Nephron progenitor cell (in vitro differentiated cells): ENCODE results near the gene TXNL1.

Source experiments
- DNase-seq: peaks from one replicate; pipeline ENCODE4 v3.0.0; 2021
- H3K27ac Mint-ChIP-seq: 2 replicates; pipeline ENCODE4 v1.8.0; 2021; ENCODE audit warnings: mild to moderate bottlenecking, moderate library complexity, mixed read lengths
- H3K27me3 Mint-ChIP-seq: 2 replicates; pipeline ENCODE4 v1.8.0; 2021; ENCODE audit warnings: mild to moderate bottlenecking, low read depth, mixed read lengths; ENCODE audit not compliant: poor library complexity
- H3K36me3 Mint-ChIP-seq: 2 replicates; pipeline ENCODE4 v1.8.0; 2021; ENCODE audit warnings: low read depth, mixed read lengths
- H3K4me1 Mint-ChIP-seq: 2 replicates; pipeline ENCODE4 v1.8.0; 2021; ENCODE audit warnings: mixed read lengths
- H3K4me3 Mint-ChIP-seq: 2 replicates; pipeline ENCODE4 v1.8.0; 2021; ENCODE audit warnings: mild to moderate bottlenecking, moderate library complexity, mixed read lengths
- H3K9me3 Mint-ChIP-seq: 2 replicates; pipeline ENCODE4 v1.8.0; 2021; ENCODE audit warnings: mild to moderate bottlenecking, moderate library complexity, mixed read lengths
- CTCF ChIP-seq: fragments of 200-600 bp; sonication (generic); IDR thresholded peaks from 2 replicates; pipeline ENCODE4 v1.5.0; 2021; ENCODE audit warnings: antibody characterized with exemption

Gene TXNL1

GRCh38 chr18:56632070-56633022 lies 6.0 kb downstream of the TXNL1 start:
- Mint-ChIP-seq H3K4me1 (peaks cover 29% of the 10 kb centered on the region), H3K27ac (no peak overlapping the region), H3K27me3 (no peaks in the 10 kb centered on the region), H3K9me3 (no peaks in the 10 kb centered on the region), H3K36me3 (peaks cover 72% of the 10 kb centered on the region), H3K4me3 (no peak overlapping the region)
- DNase-seq = no peak
- no peak for TF ChIP-seq CTCF

DNA sequence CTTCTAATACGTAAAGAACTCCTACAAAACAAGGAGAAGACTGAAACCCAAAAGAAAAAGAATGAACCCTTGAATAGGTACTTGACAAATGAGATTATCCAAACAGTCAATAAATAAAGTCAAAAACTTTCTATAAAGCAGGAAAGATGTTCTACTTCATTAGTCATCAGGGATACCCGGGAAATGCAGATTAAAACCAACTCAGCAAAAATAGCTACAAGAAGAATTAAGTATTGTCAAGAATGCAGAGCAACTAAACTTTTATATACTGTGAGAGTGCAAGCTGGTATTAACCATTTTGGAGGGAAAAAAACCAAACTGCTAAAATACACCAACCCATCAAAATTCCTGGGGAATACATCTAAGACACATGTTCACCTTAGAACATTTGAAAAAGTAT lies 10.4 kb downstream of the TXNL1 start:
- H3K36me3 Mint-ChIP-seq = peaks cover 50% of the 10 kb centered on the region
- H3K4me1 Mint-ChIP-seq = no peaks in the 10 kb centered on the region
- no peak for TF ChIP-seq CTCF
- no peak for DNase-seq
- H3K27ac Mint-ChIP-seq = no peak overlapping the region
- H3K9me3 Mint-ChIP-seq = no peaks in the 10 kb centered on the region
- no peaks in the 10 kb centered on the region for H3K27me3 Mint-ChIP-seq
- no peak overlapping the region for H3K4me3 Mint-ChIP-seq

DNA sequence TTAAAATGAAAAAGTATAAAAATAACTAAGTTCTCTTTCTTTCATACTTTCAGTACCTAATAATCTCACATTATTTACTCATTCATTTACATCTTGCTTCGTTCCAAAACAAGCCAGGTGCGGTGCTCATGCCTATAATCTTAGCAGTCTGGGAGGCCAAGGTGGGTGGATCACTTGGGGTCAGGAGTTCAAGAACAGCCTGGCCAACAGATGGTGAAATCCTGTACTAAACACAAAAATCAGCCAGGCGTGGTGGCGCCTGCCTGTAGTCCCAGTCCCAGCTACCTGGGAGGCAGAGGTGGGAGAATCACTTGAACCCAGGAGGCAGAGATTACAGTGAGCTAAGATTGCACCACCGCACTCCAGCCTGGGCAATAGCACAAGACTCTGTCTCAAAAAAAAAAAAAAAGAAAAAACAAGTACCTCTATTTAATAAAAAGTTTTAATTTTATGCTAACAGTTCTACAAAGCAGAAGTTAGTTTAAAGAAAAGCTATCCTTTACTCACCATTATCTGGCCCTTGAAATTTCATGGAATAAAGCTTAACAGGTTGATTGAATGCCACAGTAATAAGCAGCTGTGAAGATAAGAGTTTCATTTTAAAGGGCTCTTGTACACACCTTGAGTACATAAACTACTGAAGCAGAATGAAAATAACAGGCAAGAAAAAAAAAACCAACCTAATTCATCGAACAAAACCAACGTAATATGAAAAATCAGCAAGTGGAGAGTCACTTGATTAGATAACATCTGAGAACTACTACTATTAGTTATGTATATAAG lies 22.5 kb downstream of the TXNL1 start:
- peaks cover 5% of the 10 kb centered on the region for H3K4me1 Mint-ChIP-seq
- H3K27ac Mint-ChIP-seq = peak overlapping the region; percentile 75
- H3K27me3 Mint-ChIP-seq = no peaks in the 10 kb centered on the region

DNA sequence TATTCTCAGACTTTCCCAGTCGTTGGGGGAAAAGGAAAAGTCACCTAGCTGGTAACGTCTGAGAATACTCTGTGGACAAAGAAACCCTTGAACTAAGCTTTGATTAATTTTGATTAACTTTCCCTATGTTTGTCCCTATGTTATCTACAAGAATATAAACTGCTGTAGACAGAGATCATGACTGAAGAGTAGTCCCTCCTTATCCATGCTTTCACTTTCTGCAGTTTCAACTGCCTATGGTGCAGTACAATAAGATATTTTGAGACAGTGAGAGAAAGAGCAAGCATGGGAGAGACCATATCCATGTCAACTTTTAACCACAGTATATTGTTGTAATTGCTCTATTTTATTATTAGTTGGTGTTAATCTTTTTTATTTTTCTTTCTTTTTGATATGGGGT lies 31.8 kb downstream of the TXNL1 start:
- Mint-ChIP-seq H3K27ac (no peak overlapping the region), H3K27me3 (no peaks in the 10 kb centered on the region), H3K4me1 (no peaks in the 10 kb centered on the region), H3K9me3 (no peaks in the 10 kb centered on the region), H3K36me3 (peaks cover 61% of the 10 kb centered on the region), H3K4me3 (no peak overlapping the region)
- DNase-seq = no peak
- TF ChIP-seq CTCF = no peak

More for the DNA sequence above, 22.5 kb downstream of the TXNL1 start:
- Mint-ChIP-seq H3K4me3 (no peak overlapping the region), H3K9me3 (no peaks in the 10 kb centered on the region), H3K36me3 (peaks cover 67% of the 10 kb centered on the region)
- no peak for DNase-seq
- TF ChIP-seq CTCF = no peak

- DNase-seq = no peak
- H3K27me3 Mint-ChIP-seq = no peaks in the 10 kb centered on the region
- H3K4me1 Mint-ChIP-seq = peaks cover 17% of the 10 kb centered on the region
- TF ChIP-seq CTCF = no peak
- peaks cover 4% of the 10 kb centered on the region for H3K36me3 Mint-ChIP-seq
- peak overlapping the region; percentile 14 for H3K27ac Mint-ChIP-seq
- no peaks in the 10 kb centered on the region for H3K9me3 Mint-ChIP-seq
- H3K4me3 Mint-ChIP-seq = no peak overlapping the region
Measured at GRCh38 chr18:56598422-56598821, 40.0 kb downstream of the TXNL1 start.
